H1 (cell line): ENCODE measurements around the gene TBC1D16.

ENCODE experiments used
- ATF3 ChIP-seq: IDR thresholded peaks from 2 replicates; pipeline ENCODE4 v1.6.1; 2011; ENCODE audit warnings: low read depth, mild to moderate bottlenecking, low read length; ENCODE audit not compliant: insufficient read depth
- CTCF ChIP-seq, 3 experiments: IDR thresholded peaks; 1 replicate in 2 of 3; 2 replicates in 1 of 3; pipeline versions ENCODE4 v1.5.1 to v1.6.1; 2011; ENCODE audit warnings: low read length in 3 of 3, mild to moderate bottlenecking in 3 of 3, inconsistent platforms in 2 of 3, low read depth in 1 of 3, moderate library complexity in 1 of 3; ENCODE audit not compliant: insufficient read depth in 1 of 3; ENCODE audit errors: control extremely low read depth in 1 of 3
- EGR1 ChIP-seq: IDR thresholded peaks from 2 replicates; pipeline ENCODE4 v1.6.1; 2011; ENCODE audit warnings: low read depth, low read length, borderline replicate concordance
- RAD21 ChIP-seq, 2 experiments: IDR thresholded peaks in 1 of 2; conservative IDR thresholded peaks in 1 of 2; 2 replicates each; pipeline ENCODE4 v1.6.1; 2011; ENCODE audit warnings: low read depth in 2 of 2, low read length in 2 of 2, improper control_type of control experiment in 1 of 2, inconsistent platforms in 1 of 2, mild to moderate bottlenecking in 1 of 2, moderate library complexity in 1 of 2
- TAF1 ChIP-seq: IDR thresholded peaks from 2 replicates; pipeline ENCODE4 v1.6.1; 2011; ENCODE audit warnings: mild to moderate bottlenecking, low read depth, low read length

GRCh38 chr17:80072410-80072809 lies 36.7 kb upstream of the TBC1D16 start:
- TF ChIP-seq ATF3 (no peak), CTCF (IDR thresholded peaks at IDR 0.05; ENCODE audit: control extremely low read depth in 1 of 3, insufficient read depth in 1 of 3, low read depth in 1 of 3, low read length in 3 of 3) (no peak), TAF1 (no peak), EGR1 (no peak), RAD21 (IDR thresholded peaks at IDR 0.05 in 1 of 2, conservative IDR thresholded peaks at IDR 0.05 in 1 of 2; ENCODE audit: low read depth in 2 of 2, low read length in 2 of 2) (no peak)
